ENCODE results near the gene GPR146. TPM values are rescaled to one million over a fixed set of nuclear protein-coding genes. Genes with fewer than 3 reads are reported as not detected.

GPR146 gene
- total RNA-seq, 2 experiments from 2014 or later: 4.7 to 5.6 TPM

DNA sequence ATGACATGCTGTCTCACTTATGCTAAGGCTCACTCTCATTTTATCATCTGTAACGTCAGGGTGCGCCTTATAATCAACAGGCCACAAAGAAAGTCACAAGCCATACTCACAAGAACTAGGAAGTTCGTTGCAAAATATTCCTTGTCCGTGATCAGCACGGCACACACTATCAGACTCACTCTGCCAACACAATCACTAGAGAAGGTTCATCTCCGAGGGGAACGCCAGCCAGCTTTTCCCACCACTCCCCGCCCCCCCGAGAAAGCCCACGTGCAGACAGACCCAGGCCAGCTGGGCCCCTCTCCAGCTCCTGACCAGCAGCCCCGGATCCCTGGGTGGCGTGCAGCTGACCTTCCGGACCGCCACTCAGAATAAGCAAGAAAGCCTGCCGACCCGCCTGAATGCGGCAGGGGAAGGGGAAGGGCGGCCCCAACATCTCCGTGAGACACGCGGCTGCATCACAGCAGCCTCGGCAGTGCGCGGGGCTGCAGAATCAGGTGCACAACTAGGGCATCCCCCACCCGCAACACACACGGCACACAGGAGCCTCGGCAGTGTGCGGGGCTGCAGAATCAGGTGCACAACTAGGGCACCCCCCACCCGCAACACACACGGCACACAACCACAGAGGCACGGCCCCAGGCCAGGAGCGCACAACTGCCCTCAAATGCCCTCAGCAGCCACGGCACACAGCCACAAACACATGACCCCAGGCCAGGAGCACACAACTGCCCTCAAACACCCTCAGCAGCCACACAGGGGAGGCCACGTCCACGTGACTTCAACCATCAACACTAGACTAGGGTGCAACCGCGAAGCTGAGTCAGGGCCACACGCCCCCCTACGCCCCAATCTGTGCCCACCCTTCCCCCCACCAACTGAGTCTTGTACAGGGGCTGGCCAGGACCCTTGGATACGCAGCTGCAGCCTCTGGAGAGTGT is 2.5 kb upstream of the GPR146 start:
- DNase-seq (no peak), ATAC-seq (no peak)
- CTCF ChIA-PET: no interaction called here
- no peak overlapping the region for H3K27ac Mint-ChIP-seq
- no peaks in the 10 kb centered on the region for H3K27me3 Mint-ChIP-seq
- peaks cover 35% of the 10 kb centered on the region for H3K4me1 Mint-ChIP-seq
- H3K4me3 Mint-ChIP-seq: no peak overlapping the region
- POLR2A ChIA-PET: no interaction called here
- peaks cover 3% of the 10 kb centered on the region for H3K36me3 Mint-ChIP-seq (ENCODE audit: low read depth)
- H3K9me3 Mint-ChIP-seq (ENCODE audit: low read depth): no peaks in the 10 kb centered on the region
- intact Hi-C loops (cut with DNase I, micrococcal nuclease): loop anchor here in 1 of 2 experiments (5.0 to 10.0 kb wide), 13 partner anchors 65 to 1800 kb away; partner anchors contain the start of genes COX19, GET4, GNA12 and MICALL2

DNA sequence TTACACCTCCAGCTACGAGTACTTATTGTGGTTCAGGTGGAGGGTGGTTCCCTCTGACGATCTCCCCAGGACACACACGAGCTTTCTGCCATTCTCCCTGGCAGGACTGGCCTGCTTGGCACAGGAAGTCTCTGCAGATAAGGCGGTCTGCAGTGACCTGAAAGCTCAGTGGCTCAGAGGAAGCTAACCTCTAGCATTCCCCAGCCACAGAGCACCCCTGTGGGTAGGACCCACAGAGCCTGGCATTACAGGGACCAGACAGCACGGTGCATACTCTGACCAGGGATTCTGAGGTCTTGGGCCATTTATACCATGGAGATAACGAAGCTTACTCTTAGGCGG is 1.9 kb upstream of the GPR146 start:
- no peaks in the 10 kb centered on the region for H3K9me3 Mint-ChIP-seq (ENCODE audit: low read depth)
- CTCF ChIA-PET: no interaction called here
- no peaks in the 10 kb centered on the region for H3K27me3 Mint-ChIP-seq
- H3K4me1 Mint-ChIP-seq: peaks cover 41% of the 10 kb centered on the region
- POLR2A ChIA-PET: no interaction called here
- DNase-seq (no peak), ATAC-seq (no peak)
- H3K36me3 Mint-ChIP-seq (ENCODE audit: low read depth): peaks cover 3% of the 10 kb centered on the region
- no peak overlapping the region for H3K27ac Mint-ChIP-seq
- H3K4me3 Mint-ChIP-seq: no peak overlapping the region
- intact Hi-C loops (cut with DNase I, micrococcal nuclease): loop anchor here in 1 of 2 experiments (5.0 to 10.0 kb wide), 13 partner anchors 65 to 1800 kb away; partner anchors contain the start of genes COX19, GET4, GNA12 and MICALL2

DNA sequence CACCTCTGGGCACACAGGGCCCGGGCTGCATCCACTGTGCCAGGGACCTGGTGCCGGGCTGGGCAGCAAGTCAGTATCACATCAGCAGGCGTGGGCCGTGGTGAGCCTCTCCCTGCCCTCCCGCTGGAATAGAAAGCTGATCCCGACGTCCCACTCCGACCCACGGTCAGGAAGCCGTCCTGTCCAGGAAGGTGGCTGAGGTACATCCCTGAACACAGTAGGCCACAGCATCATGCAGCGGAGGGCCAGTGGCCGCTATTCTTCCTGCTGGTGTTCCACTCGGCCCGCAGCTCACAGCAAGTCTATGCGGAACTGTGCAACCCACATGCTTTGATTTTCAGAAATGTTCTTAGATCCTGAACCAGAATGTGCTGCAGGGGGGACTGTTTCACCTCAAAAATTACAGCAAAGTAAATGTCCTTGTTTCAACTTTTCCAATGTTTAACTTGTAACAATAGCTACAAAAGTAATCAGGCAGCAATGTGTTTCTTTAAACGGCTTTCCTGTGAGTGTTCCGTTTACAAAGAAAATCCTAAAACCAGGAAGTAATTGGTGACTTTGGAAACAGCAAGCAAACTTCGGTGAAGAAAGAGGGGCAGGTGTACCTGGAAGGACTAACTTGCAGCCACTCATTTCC is 676 bp upstream of the GPR146 start:
- intact Hi-C loops (cut with DNase I, micrococcal nuclease): loop anchor here in 1 of 2 experiments (5.0 to 10.0 kb wide), 13 partner anchors 66 to 1799 kb away; partner anchors contain the start of genes COX19, GET4, GNA12 and MICALL2
- no peak for ATAC-seq
- H3K4me1 Mint-ChIP-seq: peaks cover 53% of the 10 kb centered on the region
- POLR2A ChIA-PET: interaction anchor here (0.6 to 0.8 kb wide), 2 partner anchors 21 to 69 kb away, joined by 3 to 4 read pairs; no protein-coding TSS in a partner anchor
- no peaks in the 10 kb centered on the region for H3K9me3 Mint-ChIP-seq (ENCODE audit: low read depth)
- no peak for DNase-seq
- peak overlapping the region; percentile 64 for H3K4me3 Mint-ChIP-seq
- CTCF ChIA-PET: interaction anchor here (0.7 to 2.7 kb wide), 6 partner anchors 10 to 521 kb away, joined by 3 to 15 read pairs (median 3); no protein-coding TSS in a partner anchor
- peak overlapping the region; percentile 73 for H3K27ac Mint-ChIP-seq
- no peaks in the 10 kb centered on the region for H3K27me3 Mint-ChIP-seq
- H3K36me3 Mint-ChIP-seq (ENCODE audit: low read depth): peaks cover 3% of the 10 kb centered on the region

DNA sequence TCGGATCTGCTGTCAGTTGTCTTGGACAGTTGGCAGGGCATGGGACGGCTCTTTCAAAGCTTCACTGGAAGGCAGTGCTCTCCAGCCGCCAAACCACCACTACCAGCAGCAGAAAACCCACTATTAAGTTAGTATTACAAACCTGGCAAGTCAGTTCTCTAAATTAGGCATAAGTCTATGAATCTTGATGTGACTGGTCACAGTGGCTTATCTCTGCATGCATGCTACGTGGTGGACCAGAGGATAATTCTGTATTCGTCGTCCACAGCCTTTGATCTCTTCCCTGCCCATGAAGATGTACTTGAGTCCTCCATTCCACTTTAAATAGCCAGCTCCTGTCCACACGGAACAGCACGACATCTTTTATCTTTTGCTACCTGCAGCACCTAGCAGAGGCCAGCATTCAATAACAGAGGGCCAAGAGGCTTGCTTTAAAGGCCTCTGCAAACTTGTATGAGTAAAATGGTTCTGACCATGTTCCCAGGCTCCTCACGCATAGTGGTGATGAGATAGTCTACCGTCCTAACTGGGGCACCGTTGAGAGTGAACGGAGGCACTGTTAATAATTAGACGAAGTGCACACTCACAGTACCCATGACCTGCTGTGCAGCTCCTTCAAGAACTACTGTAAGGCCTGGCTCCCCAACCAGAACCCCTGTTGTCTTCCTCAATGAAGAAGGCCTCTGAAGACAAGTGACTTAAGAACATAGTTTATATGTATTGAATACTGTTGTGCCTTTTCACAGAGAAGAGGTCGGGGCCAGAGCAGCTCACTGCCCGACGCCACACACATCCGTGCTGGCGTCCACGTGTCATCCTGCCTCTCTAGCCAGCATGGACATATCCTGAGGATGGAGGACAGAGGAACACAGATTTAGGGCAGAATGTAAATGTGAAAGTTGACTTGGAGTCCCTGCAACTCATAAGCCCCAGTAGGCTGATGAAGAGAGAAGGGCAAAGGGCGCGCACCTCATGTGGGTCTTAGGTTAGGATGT is 1.0 kb downstream of the GPR146 start:
- DNase-seq (no peak), ATAC-seq (no peak)
- CTCF ChIA-PET: interaction anchor here (0.6 to 2.7 kb wide), 8 partner anchors 9 to 317 kb away, joined by 3 to 15 read pairs (median 3); no protein-coding TSS in a partner anchor
- Mint-ChIP-seq H3K36me3 (ENCODE audit: low read depth) (peaks cover 3% of the 10 kb centered on the region), H3K27me3 (no peaks in the 10 kb centered on the region), H3K27ac (peak overlapping the region; percentile 64), H3K4me1 (peaks cover 69% of the 10 kb centered on the region), H3K4me3 (peak overlapping the region; percentile 78), H3K9me3 (ENCODE audit: low read depth) (no peaks in the 10 kb centered on the region)
- POLR2A ChIA-PET: no interaction called here
- intact Hi-C loops (cut with DNase I, micrococcal nuclease): loop anchor here in 1 of 2 experiments (10.0 kb wide), 2 partner anchors 441 to 1589 kb away; partner anchors contain the start of gene TTYH3

DNA sequence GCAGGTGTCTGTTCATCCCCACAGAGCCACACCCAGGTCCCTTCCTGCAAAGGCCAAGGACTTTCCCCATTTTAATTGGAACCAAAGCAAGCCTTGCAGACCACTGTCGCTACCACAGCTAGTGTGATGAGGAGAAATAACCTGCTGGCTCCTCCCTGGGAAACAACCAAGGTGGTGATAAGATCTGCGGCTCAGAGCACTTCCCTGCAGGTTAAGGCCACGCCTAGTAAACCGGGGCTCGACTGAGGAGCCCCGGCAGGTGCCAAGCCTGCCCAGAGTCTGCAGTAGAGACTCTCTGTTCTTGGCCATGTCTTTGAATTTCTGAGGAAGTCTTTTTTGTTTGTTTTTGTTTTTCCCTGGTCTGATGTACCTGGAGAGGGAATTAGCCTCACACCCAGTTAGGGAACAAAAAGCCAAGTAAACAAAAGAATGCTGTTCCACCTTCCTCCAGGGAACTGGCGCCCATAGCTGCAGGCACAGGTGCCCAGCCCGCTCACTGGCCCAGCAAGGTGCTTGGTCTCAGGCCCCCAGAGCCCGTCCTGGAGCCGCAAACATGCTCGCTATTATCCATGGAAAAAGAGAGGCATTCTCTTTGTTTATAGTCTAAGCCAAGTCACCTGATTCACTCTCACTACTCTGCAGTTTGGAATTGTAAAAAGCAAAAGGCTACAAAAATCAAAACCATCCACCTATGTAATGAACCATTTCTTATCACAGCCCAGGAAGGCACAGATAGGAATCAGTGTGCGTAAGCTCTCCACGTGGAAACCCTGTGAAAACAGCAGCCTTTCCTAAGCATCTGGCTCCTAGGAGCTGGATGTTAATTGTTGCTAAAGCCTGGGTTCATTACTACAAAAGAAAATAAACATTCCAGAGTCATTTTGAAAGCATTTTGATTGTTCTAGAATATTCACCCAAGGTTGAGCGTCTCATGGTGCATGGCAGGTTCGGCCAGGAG is 2.7 kb downstream of the GPR146 start:
- H3K4me3 Mint-ChIP-seq: no peak overlapping the region
- H3K27ac Mint-ChIP-seq: no peak overlapping the region
- peaks cover 3% of the 10 kb centered on the region for H3K36me3 Mint-ChIP-seq (ENCODE audit: low read depth)
- CTCF ChIA-PET: interaction anchor here (0.5 to 3.5 kb wide), 7 partner anchors 9 to 1135 kb away, joined by 3 to 14 read pairs (median 3); no protein-coding TSS in a partner anchor
- intact Hi-C loops (cut with DNase I, micrococcal nuclease): loop anchor here in 1 of 2 experiments (10.0 kb wide), 2 partner anchors 442 to 1588 kb away; partner anchors contain the start of gene TTYH3
- POLR2A ChIA-PET: no interaction called here
- peak; percentile 31 for DNase-seq
- H3K27me3 Mint-ChIP-seq: no peaks in the 10 kb centered on the region
- no peak for ATAC-seq
- no peaks in the 10 kb centered on the region for H3K9me3 Mint-ChIP-seq (ENCODE audit: low read depth)
- H3K4me1 Mint-ChIP-seq: peaks cover 72% of the 10 kb centered on the region

DNA sequence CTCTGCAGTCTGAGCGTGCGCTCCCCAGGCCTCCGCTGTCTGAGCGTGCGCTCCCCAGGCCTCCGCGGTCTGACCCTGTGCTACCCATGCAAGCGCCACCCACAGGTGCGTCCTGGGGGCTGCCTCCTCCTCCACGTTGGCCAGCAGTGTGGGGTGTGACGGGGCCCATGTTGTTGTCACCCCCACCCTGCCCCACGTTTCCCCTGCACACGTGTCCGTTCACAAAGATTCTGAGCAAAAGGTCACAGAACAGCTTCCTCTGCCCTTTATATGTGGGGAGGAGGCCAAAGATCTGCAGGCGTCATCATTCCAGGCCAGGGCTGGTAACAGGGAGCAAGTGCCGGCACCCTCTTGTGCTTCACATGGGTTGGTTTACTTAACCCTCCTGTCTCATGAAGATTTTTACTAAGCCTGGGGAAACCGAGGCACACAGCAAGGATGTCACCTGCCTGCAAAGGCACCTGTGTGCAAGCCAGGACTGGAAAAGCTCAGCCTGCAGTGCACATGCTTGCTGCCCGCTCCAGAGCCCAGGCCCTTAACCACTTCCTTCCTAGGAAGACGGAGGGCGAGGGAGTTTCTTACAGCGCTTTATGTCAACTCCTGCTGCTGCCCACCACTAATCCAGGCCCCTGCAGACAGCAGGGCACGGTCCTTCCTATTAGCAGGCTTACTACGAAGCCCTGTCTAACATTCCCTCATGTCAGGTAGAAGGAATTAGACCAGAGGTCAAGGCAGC is 4.8 kb downstream of the GPR146 start:
- DNase-seq (peak; percentile 58), ATAC-seq (peak; percentile 20)
- ChIA-PET POLR2A (no interaction called here), CTCF (interaction anchor here (0.8 to 3.5 kb wide), 5 partner anchors 17 to 191 kb away, joined by 3 to 14 read pairs (median 3); no protein-coding TSS in a partner anchor)
- Mint-ChIP-seq H3K4me1 (peaks cover 66% of the 10 kb centered on the region), H3K27ac (peak overlapping the region; percentile 49), H3K27me3 (no peaks in the 10 kb centered on the region), H3K4me3 (peak overlapping the region; percentile 9), H3K9me3 (ENCODE audit: low read depth) (no peaks in the 10 kb centered on the region), H3K36me3 (ENCODE audit: low read depth) (peaks cover 3% of the 10 kb centered on the region)
- intact Hi-C loops (cut with DNase I, micrococcal nuclease): loop anchor here in 1 of 2 experiments (10.0 kb wide), 2 partner anchors 444 to 1586 kb away; partner anchors contain the start of gene TTYH3

DNA sequence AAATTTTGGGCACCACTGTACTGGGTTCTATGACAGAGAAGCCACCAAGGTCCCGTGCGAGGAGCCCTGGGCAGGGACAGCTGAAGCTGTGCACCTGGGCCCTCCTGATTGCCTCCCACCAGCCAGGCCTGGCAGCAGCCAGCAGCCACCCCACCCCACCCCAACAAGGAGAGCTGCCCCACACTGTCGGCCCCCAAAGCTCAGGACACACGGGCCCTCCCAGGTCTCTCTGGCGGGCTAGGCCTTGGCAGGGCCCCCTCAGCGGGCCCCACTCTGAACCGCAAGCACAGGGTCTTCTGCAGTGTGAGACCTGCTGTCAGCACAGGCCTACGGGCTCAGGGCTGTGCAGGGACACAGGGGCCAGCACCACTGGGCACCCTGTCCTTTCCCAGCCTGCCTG is 5.5 kb downstream of the GPR146 start:
- ATAC-seq (no peak), DNase-seq (no peak)
- intact Hi-C loops (cut with DNase I, micrococcal nuclease): loop anchor here in 1 of 2 experiments (10.0 kb wide), 2 partner anchors 445 to 1585 kb away; partner anchors contain the start of gene TTYH3
- Mint-ChIP-seq H3K9me3 (ENCODE audit: low read depth) (no peaks in the 10 kb centered on the region), H3K4me1 (peaks cover 70% of the 10 kb centered on the region), H3K27me3 (no peaks in the 10 kb centered on the region), H3K36me3 (ENCODE audit: low read depth) (peaks cover 3% of the 10 kb centered on the region), H3K4me3 (no peak overlapping the region), H3K27ac (no peak overlapping the region)
- ChIA-PET CTCF (interaction anchor here (0.8 to 3.5 kb wide), 4 partner anchors 16 to 192 kb away, joined by 3 to 14 read pairs (median 3); no protein-coding TSS in a partner anchor), POLR2A (interaction anchor here (0.5 kb wide), 2 partner anchors 67 to 345 kb away, joined by 3 to 4 read pairs; no protein-coding TSS in a partner anchor)

DNA sequence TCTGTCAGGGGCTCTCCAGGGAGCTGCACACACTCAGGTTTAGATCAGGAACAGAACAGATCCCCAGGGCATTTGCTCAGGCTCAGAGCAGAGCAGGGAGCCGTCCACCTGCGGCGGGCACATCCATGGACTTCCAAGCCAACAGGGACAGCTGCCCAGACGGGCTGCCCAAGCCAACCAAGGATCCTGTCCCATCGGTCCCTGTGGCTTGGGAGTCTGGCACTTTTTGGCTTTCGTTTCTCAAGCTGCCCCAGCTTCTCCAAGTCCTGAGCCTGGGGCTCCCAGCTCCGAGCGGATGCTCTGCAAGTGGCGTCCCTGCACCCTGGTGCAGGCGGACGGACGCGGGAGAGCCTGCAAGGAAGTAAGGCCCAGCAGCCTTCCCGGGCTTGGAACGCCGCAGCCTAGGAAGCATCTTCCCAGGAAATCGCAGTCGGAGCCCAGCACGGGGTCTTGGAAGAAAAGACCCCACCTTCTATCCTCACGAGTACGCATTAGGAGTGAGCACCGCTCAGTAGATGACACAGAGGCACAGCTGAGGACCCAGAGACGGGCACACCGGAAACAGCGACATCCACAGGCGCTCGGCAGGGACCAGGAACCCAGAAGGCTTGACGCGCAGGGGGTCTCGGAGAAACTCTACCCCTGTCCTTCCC is 6.0 kb downstream of the GPR146 start:
- no peak overlapping the region for H3K4me3 Mint-ChIP-seq
- DNase-seq (no peak), ATAC-seq (no peak)
- POLR2A ChIA-PET: interaction anchor here (0.5 kb wide), 2 partner anchors 67 to 346 kb away, joined by 3 to 4 read pairs; no protein-coding TSS in a partner anchor
- H3K9me3 Mint-ChIP-seq (ENCODE audit: low read depth): no peaks in the 10 kb centered on the region
- CTCF ChIA-PET: interaction anchor here (0.6 to 3.5 kb wide), 4 partner anchors 15 to 192 kb away, joined by 3 to 14 read pairs (median 5); no protein-coding TSS in a partner anchor
- H3K36me3 Mint-ChIP-seq (ENCODE audit: low read depth): peaks cover 3% of the 10 kb centered on the region
- no peaks in the 10 kb centered on the region for H3K27me3 Mint-ChIP-seq
- intact Hi-C loops (cut with DNase I, micrococcal nuclease): no loop called here
- no peak overlapping the region for H3K27ac Mint-ChIP-seq
- H3K4me1 Mint-ChIP-seq: peaks cover 70% of the 10 kb centered on the region

Data from activated CD4-positive, alpha-beta T cell treated with anti-CD3 and anti-CD28 coated beads for 36 hours (primary cell).